GM10266 (cell line): ENCODE data around the gene LUC7L2.
"Not testable (repeated sequence)": the region's sequence is repeated elsewhere in the genome, so short reads cannot be mapped to it uniquely, and the experiment has no call there.

Experiments
- DNase-seq: peaks from one replicate; pipeline ENCODE4 v3.0.0; 2012; ENCODE audit errors: extremely low spot score
- TF ChIP-seq, protein P1 (sequence below): IDR thresholded peaks from 2 replicates; pipeline ENCODE4 v1.5.1; 2012; ENCODE audit warnings: mild to moderate bottlenecking, low read depth; ENCODE audit not compliant: control insufficient read depth, insufficient read depth; ENCODE audit errors: missing control alignments

LUC7L2 gene

DNA sequence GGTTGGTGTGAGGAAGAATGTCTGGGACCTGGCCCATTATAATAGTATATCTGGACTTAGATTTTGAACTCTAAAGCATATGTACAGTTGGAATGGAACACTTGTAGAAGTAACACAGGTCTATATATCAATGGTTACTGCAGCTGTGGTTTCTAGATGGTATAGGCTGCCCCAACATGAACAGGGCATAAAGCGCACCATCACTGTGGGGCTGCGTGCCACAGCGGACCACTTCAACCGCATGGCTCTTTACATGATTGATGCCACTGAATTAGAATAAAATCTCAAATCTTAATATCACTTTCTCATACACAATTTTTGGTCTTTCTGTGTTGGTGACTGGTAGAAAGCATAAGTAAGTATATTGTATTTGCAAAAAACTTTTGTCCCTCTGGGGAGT lies 64.3 kb downstream of the LUC7L2 start:
- DNase-seq = no peak
- TF ChIP-seq, protein P1, sequence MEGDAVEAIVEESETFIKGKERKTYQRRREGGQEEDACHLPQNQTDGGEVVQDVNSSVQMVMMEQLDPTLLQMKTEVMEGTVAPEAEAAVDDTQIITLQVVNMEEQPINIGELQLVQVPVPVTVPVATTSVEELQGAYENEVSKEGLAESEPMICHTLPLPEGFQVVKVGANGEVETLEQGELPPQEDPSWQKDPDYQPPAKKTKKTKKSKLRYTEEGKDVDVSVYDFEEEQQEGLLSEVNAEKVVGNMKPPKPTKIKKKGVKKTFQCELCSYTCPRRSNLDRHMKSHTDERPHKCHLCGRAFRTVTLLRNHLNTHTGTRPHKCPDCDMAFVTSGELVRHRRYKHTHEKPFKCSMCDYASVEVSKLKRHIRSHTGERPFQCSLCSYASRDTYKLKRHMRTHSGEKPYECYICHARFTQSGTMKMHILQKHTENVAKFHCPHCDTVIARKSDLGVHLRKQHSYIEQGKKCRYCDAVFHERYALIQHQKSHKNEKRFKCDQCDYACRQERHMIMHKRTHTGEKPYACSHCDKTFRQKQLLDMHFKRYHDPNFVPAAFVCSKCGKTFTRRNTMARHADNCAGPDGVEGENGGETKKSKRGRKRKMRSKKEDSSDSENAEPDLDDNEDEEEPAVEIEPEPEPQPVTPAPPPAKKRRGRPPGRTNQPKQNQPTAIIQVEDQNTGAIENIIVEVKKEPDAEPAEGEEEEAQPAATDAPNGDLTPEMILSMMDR = no peak

DNA sequence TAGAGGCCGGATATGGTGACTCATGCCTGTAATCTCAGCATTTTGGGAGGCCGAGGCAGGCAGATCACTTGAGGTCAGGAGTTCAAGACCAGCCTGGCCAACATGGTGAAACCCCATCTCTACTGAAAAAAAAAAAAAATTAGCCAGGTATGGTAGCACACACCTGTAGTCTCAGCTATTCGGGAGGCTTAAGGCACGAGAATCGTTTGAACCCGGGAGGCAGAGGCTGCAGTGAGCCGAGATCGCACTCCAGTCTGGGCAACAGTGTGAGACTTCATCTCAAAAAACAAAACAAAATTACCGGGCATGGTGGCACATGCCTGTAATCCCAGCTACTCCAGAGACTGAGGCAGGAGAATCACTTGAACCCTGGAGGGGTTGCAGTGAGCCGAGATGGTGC lies 66.0 kb downstream of the LUC7L2 start:
- DNase-seq = not testable (repeated sequence)

DNA sequence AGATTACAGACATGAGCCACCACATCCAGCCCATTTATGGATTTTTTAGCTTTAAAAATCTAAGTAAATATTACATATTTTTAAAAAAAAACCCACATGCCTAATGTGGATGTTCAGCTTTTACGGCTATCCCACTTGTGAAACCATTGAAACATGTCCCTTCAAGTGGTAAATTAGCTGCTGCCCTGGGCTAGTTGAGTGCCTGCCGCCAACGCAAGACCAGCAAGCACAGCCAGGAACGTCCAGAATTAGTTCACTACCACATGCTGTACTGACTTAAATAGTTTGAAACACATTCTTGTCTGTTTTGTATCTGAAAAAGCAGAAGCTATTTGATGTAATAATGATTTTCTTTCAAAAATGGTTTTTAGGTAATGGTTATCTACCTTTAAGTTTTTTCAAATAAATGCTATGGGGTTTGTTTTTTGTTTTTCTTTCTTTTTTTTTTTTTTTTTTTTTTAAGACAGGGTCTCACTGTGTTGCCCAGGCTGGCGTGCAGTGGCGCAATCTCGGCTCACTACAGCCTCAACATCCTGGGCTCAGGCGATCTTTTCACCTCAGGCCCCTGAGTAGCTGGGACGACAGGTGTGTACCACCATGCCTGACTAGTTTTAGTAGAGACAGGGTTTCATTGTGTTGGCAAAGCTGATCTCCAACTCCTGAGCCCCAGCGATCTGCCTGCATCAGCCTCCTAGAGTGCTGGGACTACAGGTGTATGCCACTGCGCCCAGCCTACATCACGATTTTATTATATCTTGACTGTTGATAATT lies 66.7 kb downstream of the LUC7L2 start:
- no peak for DNase-seq
- TF ChIP-seq, protein P1 = no peak

DNA sequence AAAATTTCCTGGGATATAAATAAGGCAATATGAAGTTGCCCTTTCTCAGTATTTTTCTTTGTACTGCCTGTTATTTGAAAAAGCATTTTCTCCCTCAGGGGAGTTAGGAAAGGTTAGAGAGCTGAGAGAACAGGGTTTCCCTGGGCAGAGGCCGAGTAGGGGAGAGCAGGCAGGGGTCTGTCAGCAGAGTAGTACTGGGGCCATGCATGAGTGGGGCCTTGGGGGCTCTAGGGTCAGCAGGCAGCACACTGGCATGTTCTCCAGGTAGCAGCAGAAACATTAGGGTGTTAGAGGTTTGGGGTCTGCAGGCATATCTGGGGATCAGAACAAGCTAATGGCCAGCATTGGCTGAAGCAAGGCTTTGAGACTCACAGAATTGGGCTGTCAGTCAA lies 67.3 kb downstream of the LUC7L2 start:
- TF ChIP-seq, protein P1 = no peak
- no peak for DNase-seq

DNA sequence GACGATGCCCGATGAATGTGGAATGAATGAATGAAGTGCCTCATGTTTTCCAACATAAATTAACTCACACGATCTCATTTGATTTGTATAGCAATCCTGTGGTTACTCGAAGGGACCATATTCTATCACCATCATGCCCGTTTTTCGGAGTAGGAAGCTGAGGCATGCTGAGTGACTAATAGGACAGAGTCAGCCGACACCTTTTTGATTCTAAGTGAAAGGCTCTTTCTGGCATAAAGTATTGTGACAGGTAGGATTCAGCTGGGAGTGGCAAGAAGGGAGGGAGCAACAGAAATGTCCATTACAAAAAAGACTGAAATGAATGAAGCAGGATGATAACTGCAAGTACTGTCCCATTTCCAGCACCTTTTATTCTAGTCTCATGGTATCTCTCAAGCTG lies 68.1 kb downstream of the LUC7L2 start:
- DNase-seq = no peak
- TF ChIP-seq, protein P1 = no peak

DNA sequence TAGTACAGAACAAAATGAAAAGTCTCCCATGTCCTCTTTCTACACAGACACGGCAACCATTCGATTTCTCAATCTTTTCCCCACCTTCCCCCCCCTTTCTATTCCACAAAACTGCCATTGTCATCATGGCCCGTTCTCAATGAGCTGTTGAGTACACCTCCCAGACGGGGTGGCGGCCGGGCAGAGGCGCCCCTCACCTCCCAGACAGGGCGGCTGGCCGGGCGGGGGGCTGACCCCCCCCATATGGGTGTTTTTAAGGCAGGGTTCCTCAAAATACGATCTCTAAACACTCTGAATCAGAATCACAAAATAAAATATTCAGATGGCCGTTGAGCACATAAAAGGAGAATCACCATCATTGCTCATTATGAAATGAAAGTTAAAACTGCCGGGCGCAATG lies 70.0 kb downstream of the LUC7L2 start:
- DNase-seq = not testable (repeated sequence)

DNA sequence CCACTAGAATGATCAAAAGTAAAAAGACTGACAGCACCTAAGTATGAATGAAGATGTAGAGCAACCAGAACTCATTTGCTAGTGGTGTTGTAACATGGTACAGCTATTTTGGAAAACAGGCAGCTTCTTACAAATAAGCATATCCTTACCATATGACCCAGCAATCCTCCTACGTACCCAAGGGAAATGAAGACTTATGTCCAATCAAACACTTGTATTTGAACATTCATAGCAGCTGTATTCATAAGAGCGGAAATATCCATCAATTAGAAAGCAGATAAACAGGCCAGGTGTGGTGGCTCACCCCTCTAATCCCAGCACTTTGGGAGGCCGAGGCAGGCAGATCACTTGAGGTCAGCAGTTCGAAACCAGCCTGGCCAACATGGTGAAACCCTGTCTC lies 70.7 kb downstream of the LUC7L2 start:
- TF ChIP-seq, protein P1 = no peak
- DNase-seq = no peak

DNA sequence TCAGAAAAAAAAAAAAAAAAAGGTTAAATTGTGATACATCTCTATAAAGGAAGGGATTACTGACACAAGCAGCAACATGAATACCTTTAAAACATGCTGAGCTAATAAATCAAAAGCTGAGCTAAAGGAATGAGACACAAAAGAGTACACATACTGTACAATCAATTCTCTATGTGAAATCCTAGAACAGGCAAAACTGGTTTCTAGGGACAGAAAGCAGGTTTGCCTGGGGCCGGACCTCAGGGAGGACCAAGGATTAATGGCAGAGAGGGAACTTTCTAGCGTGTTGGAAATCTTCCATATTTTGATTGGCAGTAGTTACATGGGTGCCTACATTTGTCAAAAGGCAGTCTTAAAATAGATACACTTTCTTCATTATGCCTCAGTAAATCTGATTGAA lies 71.3 kb downstream of the LUC7L2 start:
- TF ChIP-seq, protein P1 = no peak
- DNase-seq = no peak

DNA sequence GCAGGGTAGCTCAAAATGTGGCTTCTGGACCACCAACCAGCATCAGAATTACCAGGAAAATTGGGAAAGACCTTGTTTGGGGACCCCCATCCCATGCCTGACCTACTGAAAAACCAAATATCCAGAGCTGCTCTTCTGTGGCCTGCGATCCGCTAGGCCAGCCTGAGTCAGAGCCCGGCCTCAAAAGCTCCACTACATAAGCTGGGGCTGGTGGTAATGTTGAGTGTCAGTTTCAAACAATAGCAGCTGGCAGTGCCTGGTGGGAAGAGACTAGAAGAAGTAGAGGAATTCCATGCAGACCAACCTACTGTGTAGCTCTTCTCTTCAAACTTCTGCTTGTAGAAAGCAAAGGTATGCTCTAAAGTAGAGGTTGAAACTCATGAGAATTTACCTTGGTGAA lies 71.8 kb downstream of the LUC7L2 start:
- TF ChIP-seq, protein P1 = no peak
- no peak for DNase-seq
